GM12878 (cell line): ENCODE data around the gene KLRG1. TPM values are rescaled to one million over a fixed set of nuclear protein-coding genes. Genes with fewer than 3 reads are reported as not detected.

ENCODE experiments used
- ATAC-seq: fragments of 200-7000 bp; cut with Tn5 transposase; 3 replicates; pipeline ENCODE4 v1.9.1; 2020; ENCODE audit warnings: mild to moderate bottlenecking, moderate library complexity
- BruUV-seq: library from RNA; stranded (reverse); fragments of 400-500 nt; replicated peaks from 2 replicates; lab custom pipeline; 2021; lab: Mats Ljungman, UMichigan
- CTCF ChIA-PET: fragments of 300-600 bp; sonication (Branson Sonifier 250); formaldehyde crosslinking; extraction: SDS; loops from one replicate; lab custom pipeline; 2021; ENCODE audit warnings: inconsistent platforms; lab: Yijun Ruan, JAX
- POLR2A ChIA-PET: fragments of 350-600 bp; formaldehyde crosslinking; extraction: SDS; loops from one replicate; lab custom pipeline; 2021; ENCODE audit warnings: inconsistent platforms; lab: Charles Lee
- RAD21 ChIA-PET: fragments of 300-600 bp; sonication (Branson Sonifier 250); formaldehyde crosslinking; loops from one replicate; lab custom pipeline; 2023; ENCODE audit warnings: antibody characterized with exemption; ENCODE audit not compliant: unreplicated experiment; lab: Charles Lee
- SMC1A ChIA-PET: fragments of 300-600 bp; sonication (Branson Sonifier 250); formaldehyde crosslinking; loops from one replicate; lab custom pipeline; 2023; ENCODE audit not compliant: unreplicated experiment, uncharacterized antibody; lab: Charles Lee
- DNase-seq: peaks from one replicate; pipeline ENCODE4 v3.0.0-alpha.2; 2011; ENCODE audit warnings: low read depth, low spot score
- FAIRE-seq: peaks from 3 replicates; lab custom pipeline; 2011; peaks lifted over from hg19 to GRCh38; lab: Jason Lieb, UNC
- H2AFZ ChIP-seq: 2 replicates; pipeline ENCODE4 v1.6.0; 2011; ENCODE audit warnings: low read depth, low read length, control low read depth; ENCODE audit not compliant: control insufficient read depth
- H3K27ac ChIP-seq: 2 replicates; pipeline ENCODE4 v1.5.1; 2011; ENCODE audit warnings: control low read depth; ENCODE audit not compliant: control insufficient read depth, insufficient read depth
- H3K27me3 ChIP-seq, 2 experiments: replicated peaks in 1 of 2; 2 replicates each; pipeline versions ENCODE4 v1.6.0 to v1.6.1; 2011; ENCODE audit warnings: low read length in 1 of 2; ENCODE audit not compliant: control insufficient read depth in 2 of 2, insufficient read depth in 2 of 2
- H3K36me3 ChIP-seq, 2 experiments: 2 replicates each; pipeline ENCODE4 v1.5.1; 2011; ENCODE audit warnings: low read length in 1 of 2; ENCODE audit not compliant: control insufficient read depth in 2 of 2, insufficient read depth in 2 of 2
- H3K4me1 ChIP-seq: 2 replicates; pipeline ENCODE4 v1.6.1; 2011; ENCODE audit warnings: mild to moderate bottlenecking, low read length, moderate library complexity, mixed read lengths; ENCODE audit not compliant: control insufficient read depth, insufficient read depth
- H3K4me2 ChIP-seq: 2 replicates; pipeline ENCODE4 v1.6.0; 2011; ENCODE audit warnings: control low read depth; ENCODE audit not compliant: control insufficient read depth, insufficient read depth
- H3K4me3 ChIP-seq: fragments of 200-600 bp; sonication (generic); 2 replicates; pipeline ENCODE4 v1.5.1; 2016
- H3K79me2 ChIP-seq: 2 replicates; pipeline ENCODE4 v1.6.0; 2011; ENCODE audit warnings: low read length; ENCODE audit not compliant: control insufficient read depth, insufficient read depth
- H3K9ac ChIP-seq: 2 replicates; pipeline ENCODE4 v1.8.0; 2011; ENCODE audit warnings: low read length, control low read depth, mixed read lengths; ENCODE audit not compliant: control insufficient read depth, insufficient read depth
- H3K9me3 ChIP-seq: replicated peaks from 3 replicates; pipeline ENCODE4 v1.5.1; 2011; ENCODE audit warnings: mild to moderate bottlenecking, low read length; ENCODE audit not compliant: control insufficient read depth, insufficient read depth
- H4K20me1 ChIP-seq: 2 replicates; pipeline ENCODE4 v1.6.0; 2011; ENCODE audit not compliant: control insufficient read depth, insufficient read depth
- CEBPB ChIP-seq, 2 experiments: fragments of 150-350 bp in 1 of 2; IDR thresholded peaks; 2 replicates each; pipeline ENCODE4 v1.6.1; 2012 to 2014; ENCODE audit warnings: low read depth in 2 of 2, low read length in 2 of 2, borderline replicate concordance in 1 of 2, inconsistent platforms in 1 of 2
- CREM ChIP-seq: IDR thresholded peaks from 2 replicates; pipeline ENCODE4 v1.6.1; 2014; ENCODE audit warnings: antibody characterized with exemption, low read depth
- FOXM1 ChIP-seq: IDR thresholded peaks from 2 replicates; pipeline ENCODE4 v1.6.1; 2012; ENCODE audit warnings: low read depth, mild to moderate bottlenecking, inconsistent platforms, low read length, moderate library complexity
- KAT2A ChIP-seq: conservative IDR thresholded peaks from 2 replicates; pipeline ENCODE4 v1.6.1; 2011; ENCODE audit warnings: low read depth, low read length; ENCODE audit not compliant: control insufficient read depth
- KLF5 ChIP-seq: fragments of 450-650 bp; IDR thresholded peaks from 2 replicates; pipeline ENCODE4 v1.6.1; 2014; ENCODE audit warnings: mild to moderate bottlenecking; ENCODE audit not compliant: partially characterized antibody
- NFYA ChIP-seq: IDR thresholded peaks from 2 replicates; pipeline ENCODE4 v1.6.1; 2011; ENCODE audit warnings: low read depth, mild to moderate bottlenecking, low read length, improper control_type of control experiment, borderline replicate concordance
- NR2C2 ChIP-seq: IDR thresholded peaks from 2 replicates; pipeline ENCODE4 v1.6.1; 2011; ENCODE audit warnings: borderline replicate concordance, low read depth; ENCODE audit not compliant: control insufficient read depth, insufficient read length
- RAD21 ChIP-seq: IDR thresholded peaks from 2 replicates; pipeline ENCODE4 v1.6.1; 2011; ENCODE audit warnings: mild to moderate bottlenecking, low read depth, low read length, moderate library complexity; ENCODE audit not compliant: insufficient read depth
- RAD51 ChIP-seq: fragments of 450-650 bp; IDR thresholded peaks from 2 replicates; pipeline ENCODE4 v1.6.1; 2016; ENCODE audit warnings: moderate library complexity, mild to moderate bottlenecking, inconsistent platforms
- RUNX3 ChIP-seq: IDR thresholded peaks from 2 replicates; pipeline ENCODE4 v1.6.1; 2012; ENCODE audit warnings: low read length, inconsistent platforms
- SMARCA5 ChIP-seq: fragments of 450-650 bp; IDR thresholded peaks from 2 replicates; pipeline ENCODE4 v1.6.1; 2017; ENCODE audit warnings: mild to moderate bottlenecking
- SUPT20H ChIP-seq: IDR thresholded peaks from 2 replicates; pipeline ENCODE4 v1.6.1; 2011; ENCODE audit warnings: low read depth, mild to moderate bottlenecking, low read length, moderate library complexity, borderline replicate concordance; ENCODE audit not compliant: control insufficient read depth
- USF1 ChIP-seq: IDR thresholded peaks from 2 replicates; pipeline ENCODE4 v1.6.1; 2011; ENCODE audit warnings: borderline replicate concordance, low read depth, mild to moderate bottlenecking, moderate library complexity, mixed read lengths, low read length; ENCODE audit not compliant: insufficient read depth; ENCODE audit errors: extremely low read length
- ZBTB33 ChIP-seq: fragments of 450-650 bp; IDR thresholded peaks from 2 replicates; pipeline ENCODE4 v1.6.1; 2017; ENCODE audit warnings: mild to moderate bottlenecking
- WGBS: methylation state at CpG from one replicate; pipeline ENCODE4 v1.1.6; 2016; ENCODE audit warnings: low lambda C conversion rate; ENCODE audit not compliant: insufficient replicate concordance, insufficient coverage; ENCODE audit errors: missing lambda C conversion rate; 5-methylcytosine and 5-hydroxymethylcytosine counted together
- in situ Hi-C: fragments of 300-500 bp; cut with MboI; formaldehyde crosslinking; loops from 9 replicates; pipeline ENCODE4 v1.14.3; 2018; ENCODE audit warnings: mixed read lengths
- intact Hi-C: fragments of 100-400 bp; cut with micrococcal nuclease; formaldehyde crosslinking; loops from one replicate; pipeline ENCODE4 v1.14.2; 2022; ENCODE audit not compliant: unreplicated experiment
- polyA plus RNA-seq, 11 experiments: library from polyadenylated mRNA; depleted of rRNA in 4 of 11; unstranded in 6 of 11; stranded (reverse) in 5 of 11; fragments of >200 nt; fragmentation: Nextera tagmentation in 4 of 11; fragmentation: Illumina TruSeq in 1 of 11; extraction: Ambion mirVana in 4 of 11; extraction: Trizol in 1 of 11; gene quantifications; 1 replicate in 1 of 11; 2 replicates in 10 of 11; pipeline versions ENCODE4 v1.2.1 to v1.2.3, GENCODE V29; 2011 to 2016; ENCODE audit warnings: inconsistent platforms in 2 of 11, missing spikeins in 2 of 11, low read depth in 1 of 11
- total RNA-seq, 4 experiments: library from RNA; depleted of rRNA in 3 of 4; stranded (reverse); fragments of >200 nt in 3 of 4; fragmentation: Illumina TruSeq in 1 of 4; extraction: Trizol in 1 of 4; gene quantifications; 2 replicates each; pipeline versions ENCODE4 v1.2.1 to v1.2.3, GENCODE V29; 2013 to 2021
- TF ChIP-seq, protein P1 (sequence below): fragments of 150-350 bp; IDR thresholded peaks from 2 replicates; pipeline ENCODE4 v1.6.1; 2016; ENCODE audit warnings: low read depth, low read length

The KLRG1 gene
- total and polyA plus RNA-seq, 10 of the 15 experiments (the other 5 are each of a cell fraction or from before 2014, with no cell fraction given): 2.3 to 6.5 (median 3.9) TPM

- no peak overlapping the region for H3K4me3 ChIP-seq
- ATAC-seq: no peak
- H3K27ac ChIP-seq: no peak overlapping the region
- no peak for FAIRE-seq
- H3K36me3 ChIP-seq: no peaks in the 10 kb centered on the region
- no TSS peak for BruUV-seq
- no peak overlapping the region for H2AFZ ChIP-seq
- SMC1A ChIA-PET: interaction anchor here (1.6 kb wide), 1 partner anchor 82 kb away, joined by 4 read pairs; the partner anchor contains the start of gene M6PR
- no peak overlapping the region for H3K4me2 ChIP-seq
- in situ Hi-C loops: no loop called here
- H4K20me1 ChIP-seq: no peaks in the 10 kb centered on the region
- RAD21 ChIA-PET: interaction anchor here (1.2 to 2.7 kb wide), 2 partner anchors 79 to 81 kb away, joined by 4 to 10 read pairs; partner anchors contain the start of gene M6PR
- WGBS: 58% methylated on average over 2 of the region's 2 CpGs
- H3K9me3 ChIP-seq: no peaks in the 10 kb centered on the region; the same call in 2 of the 3 replicates
- no peaks in the 10 kb centered on the region for H3K4me1 ChIP-seq
- intact Hi-C loops: no loop called here
- H3K79me2 ChIP-seq: no peaks in the 10 kb centered on the region
- POLR2A ChIA-PET: no interaction called here
- CTCF ChIA-PET: interaction anchor here (3.0 kb wide), 1 partner anchor 80 kb away, joined by 20 read pairs; the partner anchor contains the start of gene M6PR
- no peak for DNase-seq
- no peaks in the 10 kb centered on the region for H3K27me3 ChIP-seq
- H3K9ac ChIP-seq: no peak overlapping the region
- TF ChIP-seq RAD51: no peak
- no peak for TF ChIP-seq RUNX3
- no peak for TF ChIP-seq FOXM1
- TF ChIP-seq KAT2A: no peak
- no peak for TF ChIP-seq USF1
- TF ChIP-seq, protein P1, sequence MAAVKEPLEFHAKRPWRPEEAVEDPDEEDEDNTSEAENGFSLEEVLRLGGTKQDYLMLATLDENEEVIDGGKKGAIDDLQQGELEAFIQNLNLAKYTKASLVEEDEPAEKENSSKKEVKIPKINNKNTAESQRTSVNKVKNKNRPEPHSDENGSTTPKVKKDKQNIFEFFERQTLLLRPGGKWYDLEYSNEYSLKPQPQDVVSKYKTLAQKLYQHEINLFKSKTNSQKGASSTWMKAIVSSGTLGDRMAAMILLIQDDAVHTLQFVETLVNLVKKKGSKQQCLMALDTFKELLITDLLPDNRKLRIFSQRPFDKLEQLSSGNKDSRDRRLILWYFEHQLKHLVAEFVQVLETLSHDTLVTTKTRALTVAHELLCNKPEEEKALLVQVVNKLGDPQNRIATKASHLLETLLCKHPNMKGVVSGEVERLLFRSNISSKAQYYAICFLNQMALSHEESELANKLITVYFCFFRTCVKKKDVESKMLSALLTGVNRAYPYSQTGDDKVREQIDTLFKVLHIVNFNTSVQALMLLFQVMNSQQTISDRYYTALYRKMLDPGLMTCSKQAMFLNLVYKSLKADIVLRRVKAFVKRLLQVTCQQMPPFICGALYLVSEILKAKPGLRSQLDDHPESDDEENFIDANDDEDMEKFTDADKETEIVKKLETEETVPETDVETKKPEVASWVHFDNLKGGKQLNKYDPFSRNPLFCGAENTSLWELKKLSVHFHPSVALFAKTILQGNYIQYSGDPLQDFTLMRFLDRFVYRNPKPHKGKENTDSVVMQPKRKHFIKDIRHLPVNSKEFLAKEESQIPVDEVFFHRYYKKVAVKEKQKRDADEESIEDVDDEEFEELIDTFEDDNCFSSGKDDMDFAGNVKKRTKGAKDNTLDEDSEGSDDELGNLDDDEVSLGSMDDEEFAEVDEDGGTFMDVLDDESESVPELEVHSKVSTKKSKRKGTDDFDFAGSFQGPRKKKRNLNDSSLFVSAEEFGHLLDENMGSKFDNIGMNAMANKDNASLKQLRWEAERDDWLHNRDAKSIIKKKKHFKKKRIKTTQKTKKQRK: no peak
- TF ChIP-seq RAD21: no peak
- no peak for TF ChIP-seq NR2C2
- TF ChIP-seq ZBTB33: no peak
- TF ChIP-seq KLF5: no peak
- TF ChIP-seq NFYA: no peak
- TF ChIP-seq SMARCA5: no peak
- no peak for TF ChIP-seq CREM
- no peak for TF ChIP-seq SUPT20H
- no peak for TF ChIP-seq CEBPB (IDR thresholded peaks at IDR 0.05; ENCODE audit: borderline replicate concordance in 1 of 2, low read depth in 2 of 2, low read length in 2 of 2)
These were observed 41.4 kb downstream of the KLRG1 start for GRCh38 chr12:9030776-9031175.
